Dedifferentiated amniotic fluid mesenchymal stem cell (primary cell): ENCODE data around the gene CSHL1.
"Not testable (repeated sequence)": the region's sequence is repeated elsewhere in the genome, so short reads cannot be mapped to it uniquely, and the experiment has no call there.

ENCODE experiments used
- DNase-seq: peaks from one replicate; pipeline ENCODE4 v3.0.0-alpha.2; 2016; ENCODE audit errors: extremely low spot score

CSHL1 gene

GRCh38 chr17:63918789-63919305, 7.8 kb upstream of the CSHL1 start, which contains the start of gene GH1:
TSS of gene GH1 (minus strand) at chr17:63918839. CDS start at chr17:63918776, 63 bp downstream.
- DNase-seq, result not testable (repeated sequence)

GRCh38 chr17:63918305-63918704, 7.2 kb upstream of the CSHL1 start:
- DNase-seq, result no peak

GRCh38 chr17:63917646-63918045, 6.6 kb upstream of the CSHL1 start:
- DNase-seq, result no peak

DNA sequence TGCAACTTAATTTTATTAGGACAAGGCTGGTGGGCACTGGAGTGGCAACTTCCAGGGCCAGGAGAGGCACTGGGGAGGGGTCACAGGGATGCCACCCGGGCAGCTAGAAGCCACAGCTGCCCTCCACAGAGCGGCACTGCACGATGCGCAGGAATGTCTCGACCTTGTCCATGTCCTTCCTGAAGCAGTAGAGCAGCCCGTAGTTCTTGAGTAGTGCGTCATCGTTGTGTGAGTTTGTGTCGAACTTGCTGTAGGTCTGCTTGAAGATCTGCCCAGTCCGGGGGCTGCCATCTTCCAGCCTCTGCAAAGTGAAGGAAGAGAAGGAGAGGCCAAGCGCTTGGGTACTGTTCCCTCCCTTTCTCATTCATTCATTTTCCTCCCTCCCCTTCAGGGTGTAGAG, 6.1 kb upstream of the CSHL1 start:
- DNase-seq, result not testable (repeated sequence)

DNA sequence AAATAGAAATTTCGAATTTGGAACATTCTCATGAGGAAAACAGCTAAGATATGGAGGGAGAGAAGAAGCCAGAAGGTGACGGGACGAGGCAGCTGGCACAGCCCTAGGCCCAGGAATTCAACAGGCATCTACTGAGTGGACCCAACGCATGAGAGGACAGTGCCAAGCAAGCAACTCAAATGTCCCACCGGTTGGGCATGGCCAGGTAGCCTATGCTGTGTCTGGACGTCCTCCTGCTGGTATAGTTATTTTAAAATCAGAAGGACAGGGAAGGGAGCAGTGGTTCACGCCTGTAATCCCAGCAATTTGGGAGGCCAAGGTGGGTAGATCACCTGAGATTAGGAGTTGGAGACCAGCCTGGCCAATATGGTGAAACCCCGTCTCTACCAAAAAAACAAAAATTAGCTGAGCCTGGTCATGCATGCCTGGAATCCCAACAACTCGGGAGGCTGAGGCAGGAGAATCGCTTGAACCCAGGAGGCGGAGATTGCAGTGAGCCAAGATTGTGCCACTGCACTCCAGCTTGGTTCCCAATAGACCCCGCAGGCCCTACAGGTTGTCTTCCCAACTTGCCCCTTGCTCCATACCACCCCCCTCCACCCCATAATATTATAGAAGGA, 5.6 kb upstream of the CSHL1 start:
- DNase-seq, result no peak

DNA sequence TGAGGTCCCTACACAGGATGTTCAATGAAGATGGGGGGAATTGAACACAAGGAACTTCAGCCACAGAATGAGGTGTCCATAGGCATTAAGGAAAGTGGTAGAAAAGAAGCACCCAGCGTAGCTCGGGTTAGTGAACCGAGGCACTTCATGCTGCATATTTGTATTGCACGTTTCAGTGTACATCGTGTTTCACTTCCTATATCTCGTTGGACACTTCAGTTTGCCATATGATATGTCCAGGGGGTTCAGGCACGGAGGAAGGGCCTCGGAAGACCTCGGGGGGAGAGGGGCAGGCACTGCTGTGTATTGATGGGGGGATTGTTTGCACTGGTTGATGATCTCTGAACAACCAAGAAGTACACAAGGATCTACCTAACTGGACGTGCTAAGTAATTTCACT, 4.7 kb upstream of the CSHL1 start:
- not testable (repeated sequence) for DNase-seq

GRCh38 chr17:63914471-63914870, 3.4 kb upstream of the CSHL1 start:
- no peak for DNase-seq

- no peak for DNase-seq
Measured at GRCh38 chr17:63911657-63912100, 621 bp upstream of the CSHL1 start.

DNA sequence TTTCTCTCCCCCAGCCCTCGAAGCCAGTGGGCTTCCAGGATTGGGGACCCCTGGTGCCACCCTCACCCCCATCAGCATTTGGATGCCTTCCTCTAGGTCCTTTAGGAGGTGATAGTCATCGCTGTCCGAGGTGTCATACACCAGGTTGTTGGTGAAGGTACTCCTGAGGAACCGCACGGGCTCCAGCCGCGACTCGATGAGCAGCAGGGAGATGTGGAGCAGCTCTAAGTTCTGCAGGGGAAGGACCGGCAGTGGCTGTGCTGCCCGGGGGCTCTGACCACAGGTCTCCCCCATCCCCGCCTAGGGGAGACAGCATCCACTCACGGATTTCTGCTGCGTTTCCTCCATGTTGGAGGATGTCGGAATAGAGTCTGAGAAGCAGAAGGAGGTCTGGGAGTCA, 962 bp downstream of the CSHL1 start:
- no peak for DNase-seq

DNA sequence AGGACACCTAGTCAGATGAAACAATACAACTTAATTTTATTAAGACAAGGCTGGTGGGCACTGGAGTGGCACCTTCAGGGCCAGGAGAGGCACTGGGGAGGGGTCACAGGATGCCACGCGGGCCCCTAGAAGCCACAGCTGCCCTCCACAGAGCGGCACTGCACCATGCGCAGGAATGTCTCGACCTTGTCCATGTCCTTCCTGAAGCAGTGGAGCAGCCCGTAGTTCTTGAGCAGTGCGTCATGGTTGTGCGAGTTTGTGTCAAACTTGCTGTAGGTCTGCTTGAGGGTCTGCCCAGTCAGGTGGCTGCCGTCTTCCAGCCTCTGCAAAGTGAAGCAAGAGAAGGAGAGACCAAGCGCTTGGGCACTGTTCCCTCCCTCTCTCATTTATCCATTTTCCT, 1.5 kb downstream of the CSHL1 start:
- not testable (repeated sequence) for DNase-seq

GRCh38 chr17:63907161-63907778, 3.8 kb downstream of the CSHL1 start:
- DNase-seq, result not testable (repeated sequence)

- not testable (repeated sequence) for DNase-seq
Measured at GRCh38 chr17:63904796-63905195, 6.3 kb downstream of the CSHL1 start.

DNA sequence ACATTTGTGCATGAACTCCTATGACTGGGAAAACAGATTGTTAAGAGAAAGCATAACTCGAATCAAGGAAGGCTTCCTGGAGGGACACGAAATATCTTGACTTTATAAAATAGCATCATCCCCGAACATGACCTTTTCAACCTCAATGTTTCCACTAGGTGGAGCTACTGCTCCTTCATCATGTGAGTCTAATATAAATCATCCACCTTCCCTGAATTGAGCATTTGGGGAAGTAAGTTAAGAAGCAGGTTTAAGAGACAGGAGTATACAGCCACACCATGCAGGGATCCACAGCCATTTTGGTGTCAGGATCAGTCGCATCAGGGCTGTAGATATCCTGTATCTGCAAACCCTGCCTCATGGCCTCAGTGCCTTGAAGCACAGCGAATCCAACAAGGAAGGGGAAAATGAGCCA, 7.3 kb downstream of the CSHL1 start:
- DNase-seq, result not testable (repeated sequence)

DNA sequence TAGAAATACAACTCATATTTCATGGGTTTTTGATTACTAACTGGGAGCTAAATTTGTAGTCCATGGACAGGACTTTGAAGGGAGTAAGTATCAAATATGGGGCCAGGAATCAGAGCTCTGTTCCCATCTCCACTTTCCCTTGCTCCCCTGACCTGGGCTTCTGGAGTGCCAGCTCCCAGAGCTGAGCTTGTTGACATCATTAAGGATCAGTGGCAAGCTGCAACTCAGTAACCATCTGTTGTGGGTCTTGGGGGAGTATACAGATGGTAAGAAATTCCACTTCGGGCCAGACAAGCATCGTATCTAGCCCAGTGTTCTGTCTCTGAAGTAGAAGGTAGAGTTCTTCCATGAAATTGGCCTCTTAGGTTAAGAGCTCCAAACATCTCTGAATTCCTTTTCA, 9.1 kb downstream of the CSHL1 start:
- DNase-seq, result not testable (repeated sequence)

DNA sequence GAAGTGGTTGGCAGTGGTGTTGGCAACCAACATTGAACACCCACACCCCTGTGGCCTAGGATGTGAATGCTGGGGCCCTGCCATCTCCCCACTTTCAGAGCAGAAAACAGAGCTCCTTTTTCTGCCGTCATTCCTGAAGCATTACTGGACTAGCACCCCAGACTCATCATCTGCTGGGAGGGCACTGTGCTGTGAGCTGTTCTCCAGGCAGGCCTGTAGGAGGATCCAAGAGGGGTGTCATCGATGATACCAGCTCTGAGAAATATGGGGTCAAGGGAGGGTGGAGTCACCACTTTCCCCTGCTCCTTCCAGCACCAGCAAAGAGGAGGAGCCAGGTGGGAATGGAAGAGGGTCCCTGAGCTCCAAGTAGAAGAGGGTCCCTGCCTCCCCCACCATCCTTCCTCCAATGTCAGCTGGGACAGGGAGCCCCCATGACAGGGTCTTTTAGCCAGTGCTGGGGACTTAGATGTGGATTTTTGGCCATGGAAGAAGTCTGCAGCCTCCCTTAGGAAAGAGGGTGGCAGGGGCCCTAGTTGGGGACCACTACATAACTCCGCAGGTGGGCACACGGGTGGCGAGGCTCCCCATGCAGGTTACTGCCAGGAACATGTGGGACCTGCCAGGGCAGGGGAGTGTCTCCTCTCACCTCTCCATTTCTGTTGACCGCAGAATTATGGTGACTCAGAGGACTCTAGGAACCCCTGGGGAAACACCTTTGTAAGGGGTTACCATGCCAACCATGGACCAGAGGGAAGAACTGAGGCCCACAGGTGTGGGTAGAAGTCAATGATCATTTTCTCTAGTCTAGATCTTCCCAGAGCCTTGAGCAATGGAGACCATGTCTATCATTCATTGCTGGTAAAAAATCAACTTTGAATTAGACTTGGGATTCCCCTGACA, 11.9 kb downstream of the CSHL1 start:
- DNase-seq, result not testable (repeated sequence)

- DNase-seq, result not testable (repeated sequence)
Measured at GRCh38 chr17:63896524-63897354, 14.3 kb downstream of the CSHL1 start, which contains the start of gene CSH1. TSS of gene CSH1 (minus strand) at chr17:63896574. CDS start at chr17:63896511, 63 bp downstream.

GRCh38 chr17:63894821-63895220, 16.2 kb downstream of the CSHL1 start:
- not testable (repeated sequence) for DNase-seq

- DNase-seq, result not testable (repeated sequence)
Measured at GRCh38 chr17:63894021-63894420, 17.0 kb downstream of the CSHL1 start.

- DNase-seq, result not testable (repeated sequence)
Measured at GRCh38 chr17:63892316-63893037, 18.6 kb downstream of the CSHL1 start.
